GM21576 (cell line): ENCODE data around the gene MAGEE1.

Source experiments
- ATAC-seq: cut with Tn5 transposase; IDR thresholded peaks from one replicate; pipeline ENCODE4 v1.9.1; 2021; ENCODE audit warnings: mild to moderate bottlenecking, moderate library complexity; ENCODE audit not compliant: unreplicated experiment

MAGEE1 gene, protein sequence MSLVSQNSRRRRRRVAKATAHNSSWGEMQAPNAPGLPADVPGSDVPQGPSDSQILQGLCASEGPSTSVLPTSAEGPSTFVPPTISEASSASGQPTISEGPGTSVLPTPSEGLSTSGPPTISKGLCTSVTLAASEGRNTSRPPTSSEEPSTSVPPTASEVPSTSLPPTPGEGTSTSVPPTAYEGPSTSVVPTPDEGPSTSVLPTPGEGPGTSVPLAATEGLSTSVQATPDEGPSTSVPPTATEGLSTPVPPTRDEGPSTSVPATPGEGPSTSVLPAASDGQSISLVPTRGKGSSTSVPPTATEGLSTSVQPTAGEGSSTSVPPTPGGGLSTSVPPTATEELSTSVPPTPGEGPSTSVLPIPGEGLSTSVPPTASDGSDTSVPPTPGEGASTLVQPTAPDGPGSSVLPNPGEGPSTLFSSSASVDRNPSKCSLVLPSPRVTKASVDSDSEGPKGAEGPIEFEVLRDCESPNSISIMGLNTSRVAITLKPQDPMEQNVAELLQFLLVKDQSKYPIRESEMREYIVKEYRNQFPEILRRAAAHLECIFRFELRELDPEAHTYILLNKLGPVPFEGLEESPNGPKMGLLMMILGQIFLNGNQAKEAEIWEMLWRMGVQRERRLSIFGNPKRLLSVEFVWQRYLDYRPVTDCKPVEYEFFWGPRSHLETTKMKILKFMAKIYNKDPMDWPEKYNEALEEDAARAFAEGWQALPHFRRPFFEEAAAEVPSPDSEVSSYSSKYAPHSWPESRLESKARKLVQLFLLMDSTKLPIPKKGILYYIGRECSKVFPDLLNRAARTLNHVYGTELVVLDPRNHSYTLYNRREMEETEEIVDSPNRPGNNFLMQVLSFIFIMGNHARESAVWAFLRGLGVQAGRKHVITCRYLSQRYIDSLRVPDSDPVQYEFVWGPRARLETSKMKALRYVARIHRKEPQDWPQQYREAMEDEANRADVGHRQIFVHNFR

DNA sequence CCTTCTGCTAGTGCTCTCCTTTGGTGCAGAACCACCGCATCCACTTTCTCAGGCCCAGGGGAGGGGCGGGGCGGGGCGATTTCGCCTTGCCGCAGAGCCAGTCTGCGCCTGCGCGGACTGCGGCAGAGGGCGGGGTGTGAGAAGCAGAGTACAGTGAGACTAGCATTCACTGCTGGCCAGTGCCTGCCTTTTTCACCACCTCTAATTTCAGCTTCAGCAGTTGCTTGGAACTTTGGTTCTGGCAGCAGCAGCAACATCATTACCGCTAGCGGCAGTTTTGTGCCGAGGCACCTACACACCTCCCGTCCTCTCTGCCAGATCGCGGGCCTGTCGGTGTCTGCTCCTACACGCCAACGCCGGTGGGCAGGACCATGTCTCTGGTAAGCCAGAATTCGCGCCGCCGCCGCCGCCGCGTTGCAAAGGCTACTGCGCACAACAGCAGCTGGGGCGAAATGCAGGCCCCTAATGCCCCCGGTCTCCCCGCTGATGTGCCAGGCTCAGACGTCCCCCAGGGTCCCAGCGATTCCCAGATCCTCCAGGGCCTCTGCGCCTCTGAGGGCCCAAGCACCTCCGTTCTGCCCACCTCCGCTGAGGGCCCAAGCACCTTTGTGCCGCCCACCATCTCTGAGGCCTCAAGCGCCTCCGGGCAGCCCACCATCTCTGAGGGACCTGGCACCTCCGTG is at the start of gene MAGEE1:
Gene MAGEE1 (plus strand): TSS at position 151 of the 683 bp plus-strand sequence. CDS start 221 bp downstream, at position 372.
- ATAC-seq, result peak; percentile 87

DNA sequence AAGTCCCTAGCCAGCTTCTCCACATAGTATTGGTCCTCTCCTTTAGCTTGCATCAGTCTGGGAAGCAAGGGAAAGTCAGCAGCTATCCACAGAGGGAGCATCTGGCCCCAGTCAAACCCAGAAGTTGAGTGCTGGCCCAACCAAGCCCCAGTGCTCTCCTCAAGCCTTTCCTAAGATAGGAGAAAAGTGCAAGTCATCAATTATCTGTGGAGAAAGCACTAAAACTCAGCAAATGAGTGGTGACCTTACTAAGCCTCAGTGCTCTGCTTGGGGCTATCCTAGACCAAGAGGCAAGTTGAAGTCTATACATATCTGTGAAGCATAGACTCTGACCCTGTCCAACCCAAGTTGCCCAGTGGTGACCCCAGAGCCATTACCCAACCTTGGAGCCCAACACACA is 28.5 kb upstream of the MAGEE1 start:
- ATAC-seq, result no peak

DNA sequence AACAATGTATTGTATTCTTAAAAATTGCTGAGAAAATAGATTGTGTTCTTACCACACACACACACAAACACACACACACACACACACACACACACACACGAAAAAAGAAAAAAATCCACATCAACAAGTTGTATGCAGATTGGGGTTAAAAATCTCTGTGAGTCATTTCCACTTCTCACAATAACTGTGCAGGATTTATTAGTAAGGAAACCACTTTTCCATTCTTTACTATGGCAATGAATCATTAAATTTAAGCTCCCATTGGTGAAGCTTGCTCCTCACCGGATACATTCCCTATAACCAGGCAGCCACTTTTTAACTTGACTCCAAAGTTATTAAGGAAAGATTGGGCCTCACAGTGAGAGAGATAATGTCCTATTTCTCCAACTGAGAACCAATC is 19.7 kb upstream of the MAGEE1 start:
- no peak for ATAC-seq

DNA sequence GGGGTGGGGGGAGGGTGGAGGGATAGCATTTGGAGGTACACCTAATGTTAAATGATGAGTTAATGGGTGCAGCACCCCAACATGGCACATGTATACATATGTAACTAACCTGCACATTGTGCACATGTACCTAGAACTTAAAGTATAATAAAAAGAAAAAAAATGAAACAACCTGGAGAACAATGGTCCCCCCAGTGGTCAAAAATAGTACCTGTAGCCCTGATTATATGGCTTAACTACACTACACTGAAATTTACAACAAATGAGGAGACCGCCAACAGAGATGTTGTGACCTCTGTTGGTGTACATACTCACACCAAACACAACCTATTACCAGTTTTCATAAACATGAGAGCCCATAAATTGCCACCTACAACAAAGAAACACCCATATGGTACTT is 7.3 kb upstream of the MAGEE1 start:
- no peak for ATAC-seq

DNA sequence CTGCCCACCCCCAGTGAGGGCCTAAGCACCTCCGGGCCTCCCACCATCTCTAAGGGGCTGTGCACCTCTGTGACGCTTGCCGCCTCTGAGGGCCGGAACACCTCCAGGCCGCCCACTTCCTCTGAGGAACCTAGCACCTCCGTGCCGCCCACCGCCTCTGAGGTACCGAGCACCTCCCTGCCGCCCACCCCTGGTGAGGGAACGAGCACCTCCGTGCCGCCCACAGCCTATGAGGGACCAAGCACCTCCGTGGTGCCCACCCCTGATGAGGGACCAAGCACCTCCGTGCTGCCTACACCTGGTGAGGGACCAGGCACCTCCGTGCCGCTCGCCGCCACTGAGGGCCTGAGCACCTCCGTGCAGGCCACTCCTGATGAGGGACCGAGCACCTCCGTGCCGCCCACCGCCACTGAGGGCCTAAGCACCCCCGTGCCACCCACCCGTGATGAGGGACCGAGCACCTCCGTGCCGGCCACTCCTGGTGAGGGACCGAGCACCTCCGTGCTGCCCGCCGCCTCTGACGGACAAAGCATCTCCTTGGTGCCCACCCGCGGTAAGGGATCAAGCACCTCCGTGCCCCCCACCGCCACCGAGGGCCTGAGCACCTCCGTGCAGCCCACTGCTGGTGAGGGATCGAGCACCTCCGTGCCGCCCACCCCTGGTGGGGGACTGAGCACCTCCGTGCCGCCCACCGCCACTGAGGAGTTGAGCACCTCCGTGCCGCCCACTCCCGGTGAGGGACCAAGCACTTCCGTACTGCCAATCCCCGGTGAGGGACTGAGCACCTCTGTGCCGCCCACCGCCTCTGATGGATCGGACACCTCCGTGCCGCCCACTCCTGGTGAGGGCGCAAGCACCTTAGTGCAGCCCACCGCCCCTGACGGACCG is 977 bp downstream of the MAGEE1 start:
- peak; percentile 39 for ATAC-seq

DNA sequence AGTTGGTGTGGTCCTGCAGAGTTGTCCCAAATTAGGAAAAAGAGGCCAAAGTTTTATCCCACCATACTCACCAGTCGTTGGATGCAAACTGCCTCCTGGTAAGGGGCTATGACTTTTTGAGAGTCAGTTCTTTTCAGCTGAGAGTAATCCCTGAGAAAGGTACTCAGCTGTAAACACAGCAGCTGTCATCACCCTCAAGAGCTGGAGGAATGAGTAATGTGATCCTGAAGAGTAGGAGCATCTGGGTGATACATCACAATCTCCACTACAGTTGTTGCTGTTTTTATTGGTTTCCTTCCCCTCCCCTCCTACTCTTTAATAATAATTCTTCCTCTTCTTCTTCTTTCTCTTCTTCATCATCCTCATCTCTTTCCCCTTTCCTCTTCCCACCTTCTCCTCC is 5.7 kb downstream of the MAGEE1 start:
- no peak for ATAC-seq

DNA sequence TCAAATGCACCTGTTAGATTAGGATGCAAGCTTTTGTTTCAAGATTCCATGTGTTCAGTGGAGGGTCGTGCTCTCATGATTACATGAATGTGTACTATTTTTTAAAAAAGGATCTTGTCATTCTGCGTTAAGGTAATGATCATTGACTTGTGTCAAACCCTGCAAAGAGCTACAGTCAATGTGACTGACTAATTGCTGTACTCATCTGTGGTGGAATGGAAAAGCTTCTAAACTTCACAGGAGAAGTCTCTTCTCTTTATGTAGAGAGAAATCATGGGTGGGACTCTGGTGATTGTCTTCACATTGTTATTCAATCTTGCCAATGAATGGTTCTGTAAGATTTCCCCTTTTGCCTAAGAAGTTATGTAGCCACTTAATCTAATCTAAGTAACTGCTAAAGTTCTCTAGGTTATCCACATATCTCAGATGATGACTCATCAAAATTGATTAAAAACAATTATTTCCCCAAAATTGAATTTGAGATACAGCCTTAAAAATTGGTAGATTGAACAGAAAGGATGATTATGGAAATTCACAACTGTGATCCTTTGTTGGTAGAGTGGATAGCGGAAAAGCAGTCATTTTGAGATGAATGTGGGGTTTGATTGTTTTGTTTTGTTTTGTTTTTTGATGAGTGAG is 6.7 kb downstream of the MAGEE1 start:
- ATAC-seq, result no peak

DNA sequence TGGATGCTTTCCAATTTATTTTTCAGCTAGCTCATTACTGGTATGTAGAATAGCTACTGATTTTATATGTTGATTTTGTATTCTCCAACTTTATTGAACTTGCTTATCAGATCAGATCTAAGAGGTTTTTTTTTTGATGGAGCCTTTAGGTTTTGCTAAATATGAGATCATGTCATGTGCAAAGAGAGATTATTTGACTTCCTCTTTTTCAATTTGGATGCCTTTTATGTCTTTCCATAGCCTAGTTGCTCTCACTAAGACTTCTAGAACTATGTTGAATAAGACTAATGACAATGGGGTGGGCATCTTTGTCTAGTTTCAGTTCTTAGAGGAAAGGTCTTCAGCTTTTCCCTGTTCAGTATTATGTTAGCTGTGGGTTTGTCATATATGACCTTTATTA is 11.7 kb downstream of the MAGEE1 start:
- ATAC-seq, result no peak

DNA sequence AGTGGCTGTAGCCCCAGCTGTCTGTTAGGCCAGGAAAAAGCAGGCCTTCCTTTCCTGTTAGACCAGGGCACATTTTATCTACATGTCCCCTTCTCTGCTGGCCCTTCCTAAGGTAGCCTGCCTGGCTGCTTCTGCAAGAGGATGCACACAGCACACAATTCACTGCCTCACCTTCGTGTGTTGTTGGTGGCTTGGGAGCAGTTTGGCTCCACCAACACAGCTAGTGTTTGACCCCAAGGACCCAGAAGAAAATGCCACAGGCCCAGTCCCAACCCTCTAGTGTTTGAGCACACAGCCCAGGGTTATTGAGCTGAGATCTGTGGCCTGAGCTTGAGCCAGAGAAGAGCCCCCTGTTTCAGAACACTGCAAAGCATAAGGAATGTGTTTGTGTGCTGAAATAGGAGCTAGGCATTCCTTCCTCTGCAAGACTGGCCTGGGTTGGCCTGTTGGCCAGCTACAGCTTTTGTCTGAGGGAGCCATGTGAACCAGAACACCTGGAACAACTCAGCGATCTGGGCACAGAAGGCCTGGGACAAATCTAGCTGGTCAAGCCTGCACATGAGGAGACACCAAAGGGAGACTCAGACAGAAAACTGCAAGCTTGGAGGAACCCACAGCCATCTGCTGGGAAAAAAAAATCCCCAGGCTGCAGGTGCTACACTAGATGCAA is 26.4 kb downstream of the MAGEE1 start:
- ATAC-seq, result no peak

DNA sequence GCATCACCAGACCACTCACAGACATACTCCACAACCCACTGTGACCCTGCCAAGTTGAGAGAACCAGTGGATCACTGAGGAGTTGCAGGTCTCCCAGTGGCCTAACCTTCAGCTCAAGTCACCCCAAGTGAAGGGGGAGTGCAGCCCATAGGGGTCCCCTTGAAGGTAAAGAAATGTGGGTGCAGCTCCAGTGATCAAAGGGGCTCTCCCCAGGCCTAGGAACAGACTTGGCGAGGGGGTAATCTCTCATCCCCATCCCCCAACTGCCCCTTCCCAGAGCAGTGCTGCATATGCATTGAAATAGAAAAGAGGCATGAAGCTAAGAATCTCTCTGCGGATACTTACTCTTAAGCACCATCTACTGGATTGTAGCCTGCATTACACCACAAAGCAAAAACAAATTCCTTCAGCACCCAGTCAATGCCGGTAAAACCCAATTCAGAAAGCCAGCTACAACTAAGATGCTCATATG is 27.0 kb downstream of the MAGEE1 start:
- ATAC-seq, result no peak

DNA sequence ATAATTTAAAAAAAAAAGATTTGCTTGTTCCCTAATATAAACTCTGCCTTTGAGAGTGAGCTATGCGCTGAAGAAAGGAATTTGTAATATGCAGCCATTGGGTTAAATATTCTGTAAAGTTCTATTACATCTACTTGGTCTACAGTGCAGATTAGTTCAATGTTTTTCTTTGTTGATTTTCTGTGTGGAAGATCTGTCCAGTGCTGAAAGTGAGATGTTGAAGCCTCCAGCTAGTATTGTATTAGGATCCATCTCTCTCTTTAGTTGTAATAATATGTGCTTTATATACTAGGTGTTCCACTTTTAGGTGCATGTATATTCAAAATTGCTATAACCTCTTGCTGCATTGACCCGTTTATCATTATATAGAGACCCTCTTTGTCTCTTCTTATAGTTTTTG is 49.8 kb downstream of the MAGEE1 start:
- no peak for ATAC-seq
